Upper lobe of left lung (tissue), 6 donors: ENCODE measurements around the gene FGF2. TPM values are rescaled to one million over a fixed set of nuclear protein-coding genes. Genes with fewer than 3 reads are reported as not detected.
A peak's percentile ranks its signal among the peaks of the same experiment; 100 is the strongest.

Source experiments
- ATAC-seq, 2 donors: fragments of 200-7000 bp; cut with Tn5 transposase; one replicate each; pipeline ENCODE4 v1.9.1; 2022; ENCODE audit warnings: mild to moderate bottlenecking in 2 of 2, moderate library complexity in 2 of 2; ENCODE audit not compliant: low FRiP score in 2 of 2
- DNase-seq, 2 donors: peaks; one replicate each; pipeline ENCODE4 v3.0.0-alpha.2; 2019 to 2020
- H3K27ac ChIP-seq, 4 donors: fragments of 200-600 bp; sonication (generic); one replicate each; pipeline ENCODE4 v1.5.1; 2016 to 2019
- H3K27me3 ChIP-seq, 4 donors: fragments of 200-600 bp; sonication (generic); one replicate each; pipeline ENCODE4 v1.5.1; 2017 to 2019
- H3K36me3 ChIP-seq, 4 donors: fragments of 200-600 bp; sonication (generic); one replicate each; pipeline ENCODE4 v1.5.1; 2016 to 2019
- H3K4me1 ChIP-seq, 4 donors: fragments of 200-600 bp; sonication (generic); one replicate each; pipeline ENCODE4 v1.5.1; 2018 to 2019
- H3K4me3 ChIP-seq, 4 donors: fragments of 200-600 bp; sonication (generic); one replicate each; pipeline ENCODE4 v1.5.1; 2017 to 2019; ENCODE audit warnings: mild to moderate bottlenecking in 2 of 4, moderate library complexity in 1 of 4
- H3K9me3 ChIP-seq, 4 donors: fragments of 200-600 bp; sonication (generic); one replicate each; pipeline ENCODE4 v1.5.1; 2018 to 2019
- CTCF ChIP-seq, 6 experiments: fragments of 450-650 bp in 4 of 6; fragments of 200-600 bp in 2 of 6; sonication (generic) in 2 of 6; IDR thresholded peaks; one replicate each; pipeline ENCODE4 v1.5.1; 2016 to 2019; ENCODE audit warnings: antibody characterized with exemption in 6 of 6
- EP300 ChIP-seq, 4 donors: sonication (generic); formaldehyde crosslinking; IDR thresholded peaks; one replicate each; pipeline ENCODE4 v1.5.1; 2017; ENCODE audit warnings: antibody characterized with exemption in 4 of 4, control low read depth in 2 of 4
- POLR2A ChIP-seq, 4 donors: fragments of 450-650 bp; IDR thresholded peaks; one replicate each; pipeline ENCODE4 v1.5.1; 2016 to 2017; ENCODE audit warnings: antibody characterized with exemption in 4 of 4, mild to moderate bottlenecking in 2 of 4
- POLR2AphosphoS5 ChIP-seq, 2 donors: sonication (generic); formaldehyde crosslinking; IDR thresholded peaks; one replicate each; pipeline ENCODE4 v1.5.1; 2017; ENCODE audit warnings: antibody characterized with exemption in 2 of 2
- WGBS, 2 donors: methylation state at CpG; one replicate each; pipeline ENCODE4 v1.1.5; 2017 to 2018; 5-methylcytosine and 5-hydroxymethylcytosine counted together
- total RNA-seq, 6 donors: library from RNA; depleted of rRNA in 4 of 6; stranded (reverse); fragments of >200 nt in 4 of 6; gene quantifications; one replicate each; pipeline versions ENCODE4 v1.1.0 to v1.2.1, GENCODE V29; 2016 to 2021
- donor health status: DM: no; HTN: no; CAD: no; lungs with moderate emphysema.
- donor health status: DM: no; HTN: yes; CAD: no; lungs with severe emphysema.

FGF2 gene
- total RNA-seq, 6 donors from 2014 or later = 1.2 to 15.7 (median 6.5) TPM

GRCh38 chr4:122882857-122883735, 56.5 kb downstream of the FGF2 start:
- WGBS, 2 donors = 91% methylated on average over 5 of the region's 5 CpGs
- no peak for DNase-seq
- Histone ChIP-seq H3K9me3 (no peaks in the 10 kb centered on the region), H3K4me1 (no peaks in the 10 kb centered on the region), H3K4me3 (no peak overlapping the region), H3K36me3 (no peaks in the 10 kb centered on the region), H3K27me3 (no peaks in the 10 kb centered on the region), H3K27ac (no peak overlapping the region)
- no peak for TF ChIP-seq CTCF (IDR thresholded peaks at IDR 0.05)
- TF ChIP-seq POLR2AphosphoS5 (IDR thresholded peaks at IDR 0.05) = no peak
- no peak for TF ChIP-seq EP300 (IDR thresholded peaks at IDR 0.05)
- TF ChIP-seq POLR2A (IDR thresholded peaks at IDR 0.05) = no peak
- ATAC-seq = peak in 1 of 2 donors; percentile 23

- Histone ChIP-seq H3K27ac (no peak overlapping the region), H3K4me1 (no peaks in the 10 kb centered on the region), H3K27me3 (no peaks in the 10 kb centered on the region), H3K4me3 (no peak overlapping the region), H3K9me3 (no peaks in the 10 kb centered on the region), H3K36me3 (no peaks in the 10 kb centered on the region)
- ATAC-seq (no peak), DNase-seq (no peak)
- WGBS, 2 donors = 58 to 62% methylated on average over 1 of the region's 1 CpG
- TF ChIP-seq POLR2A (IDR thresholded peaks at IDR 0.05) (no peak), CTCF (IDR thresholded peaks at IDR 0.05) (no peak), EP300 (IDR thresholded peaks at IDR 0.05) (no peak), POLR2AphosphoS5 (IDR thresholded peaks at IDR 0.05) (no peak)
These were observed 57.9 kb downstream of the FGF2 start for GRCh38 chr4:122884499-122884898.

GRCh38 chr4:122889726-122890125, 63.1 kb downstream of the FGF2 start:
- no peaks in the 10 kb centered on the region for H3K27me3 ChIP-seq
- H3K4me3 ChIP-seq = no peak overlapping the region
- ATAC-seq = no peak
- WGBS, 2 donors = 83 to 84% methylated on average over 1 of the region's 1 CpG
- H3K27ac ChIP-seq = peak overlapping the region in 1 of 4 donors; percentile 45
- no peaks in the 10 kb centered on the region for H3K9me3 ChIP-seq
- peaks cover 0 to 9% (median 2%) of the 10 kb centered on the region in 4 donors for H3K36me3 ChIP-seq
- H3K4me1 ChIP-seq = peaks cover 0 to 5% (median 0%) of the 10 kb centered on the region in 4 donors
- DNase-seq = no peak
- no peak for TF ChIP-seq POLR2AphosphoS5 (IDR thresholded peaks at IDR 0.05)

GRCh38 chr4:122890147-122890795, 63.6 kb downstream of the FGF2 start:
- no peak for TF ChIP-seq POLR2AphosphoS5 (IDR thresholded peaks at IDR 0.05)
- no peak for TF ChIP-seq CTCF (IDR thresholded peaks at IDR 0.05)
- TF ChIP-seq POLR2A (IDR thresholded peaks at IDR 0.05) = no peak
- no peak for TF ChIP-seq EP300 (IDR thresholded peaks at IDR 0.05)
- ATAC-seq = no peak
- 83 to 85% methylated on average over 2 of the region's 2 CpGs for WGBS, 2 donors

GRCh38 chr4:122894827-122895226, 68.2 kb downstream of the FGF2 start:
- DNase-seq = no peak
- ATAC-seq = no peak
- no peaks in the 10 kb centered on the region for H3K9me3 ChIP-seq
- H3K4me3 ChIP-seq = no peak overlapping the region
- H3K36me3 ChIP-seq = peaks cover 0 to 9% (median 2%) of the 10 kb centered on the region in 4 donors
- 95 to 97% methylated on average over 3 of the region's 3 CpGs for WGBS, 2 donors
- no peaks in the 10 kb centered on the region for H3K27me3 ChIP-seq
- H3K4me1 ChIP-seq = peaks cover 0 to 5% (median 0%) of the 10 kb centered on the region in 4 donors
- H3K27ac ChIP-seq = no peak overlapping the region
- TF ChIP-seq CTCF (IDR thresholded peaks at IDR 0.05) (no peak), EP300 (IDR thresholded peaks at IDR 0.05) (no peak), POLR2A (IDR thresholded peaks at IDR 0.05) (no peak), POLR2AphosphoS5 (IDR thresholded peaks at IDR 0.05) (no peak)

More at GRCh38 chr4:122890147-122890795, 63.6 kb downstream of the FGF2 start:
- no peak for DNase-seq
- Histone ChIP-seq H3K9me3 (no peaks in the 10 kb centered on the region), H3K4me3 (no peak overlapping the region), H3K4me1 (peaks cover 0 to 5% (median 0%) of the 10 kb centered on the region in 4 donors), H3K27me3 (no peaks in the 10 kb centered on the region), H3K27ac (peak overlapping the region in 1 of 4 donors; percentile 45), H3K36me3 (peaks cover 0 to 9% (median 2%) of the 10 kb centered on the region in 4 donors)
